Neural progenitor cell (in vitro differentiated cells): ENCODE data around the gene S100A4.

Experiments used
- CTCF ChIP-seq: fragments of 200-600 bp; sonication (generic); IDR thresholded peaks from 2 replicates; pipeline ENCODE4 v1.5.1; 2017; ENCODE audit warnings: antibody characterized with exemption, mild to moderate bottlenecking
- EZH2 ChIP-seq: fragments of 200-600 bp; sonication (generic); IDR thresholded peaks from 2 replicates; pipeline ENCODE4 v1.6.1; 2017; ENCODE audit warnings: antibody characterized with exemption, mild to moderate bottlenecking, moderate library complexity
- EZH2phosphoT487 ChIP-seq: fragments of 200-600 bp; sonication (generic); IDR thresholded peaks from 2 replicates; pipeline ENCODE4 v1.6.1; 2017; ENCODE audit warnings: antibody characterized with exemption

- TF ChIP-seq CTCF (no peak), EZH2phosphoT487 (no peak), EZH2 (no peak)
Measured at GRCh38 chr1:153533689-153534201, 11.9 kb downstream of the S100A4 start.
